Immature natural killer cell (primary cell): ENCODE data around the gene SOCS3. TPM values are rescaled to one million over a fixed set of nuclear protein-coding genes. Genes with fewer than 3 reads are reported as not detected.

Source experiments
- polyA plus RNA-seq, 3 donors: library from polyadenylated mRNA; unstranded; fragments of 300-500 nt; fragmentation: Illumina TruSeq; gene quantifications; one replicate each; pipeline ENCODE4 v1.2.3, GENCODE V29; 2021

Gene SOCS3
- polyA plus RNA-seq, 3 donors from 2014 or later: 9.0 to 15.4 (median 10.6) TPM

Other genes starting within 250 kb of the SOCS3 start
- 100 to 1,000 TPM; 194 to 262 (median 203) TPM for gene TMC6, start 231.3 kb downstream of the SOCS3 start, polyA plus RNA-seq
- 100 to 1,000 TPM in 1 of 3 donors, 10 to 100 TPM in 2; 55.2 to 170 (median 58.2) TPM for gene TMC8, start 229.3 kb downstream of the SOCS3 start, polyA plus RNA-seq
- gene C17orf99, start 213.7 kb downstream of the SOCS3 start, polyA plus RNA-seq: not detected
- 100 to 1,000 TPM; 113 to 230 (median 132) TPM for gene SYNGR2, start 191.5 kb downstream of the SOCS3 start, polyA plus RNA-seq
- 10 to 100 TPM; 11.3 to 19.7 (median 13.1) TPM for gene TK1, start 173.0 kb downstream of the SOCS3 start, polyA plus RNA-seq
- 1 to 10 TPM; 1.0 to 3.2 (median 1.2) TPM for gene AFMID, start 172.7 kb downstream of the SOCS3 start, polyA plus RNA-seq
- gene BIRC5, start 145.8 kb downstream of the SOCS3 start, polyA plus RNA-seq: 1 to 10 TPM; 3.6 to 5.5 (median 4.5) TPM
- not detected for gene TMEM235, start 128.4 kb downstream of the SOCS3 start, polyA plus RNA-seq
- gene PGS1, start 18.6 kb upstream of the SOCS3 start, polyA plus RNA-seq: 10 to 100 TPM; 17.0 to 27.5 (median 27.2) TPM
- under 1 TPM in 1 of 3 donors, not detected in 2; 0.09 TPM for gene DNAH17, start 217.3 kb upstream of the SOCS3 start, polyA plus RNA-seq